Chondrocyte (in vitro differentiated cells): ENCODE data around the gene MRPL34. TPM values are rescaled to one million over a fixed set of nuclear protein-coding genes. Genes with fewer than 3 reads are reported as not detected.

Source experiments
- DNase-seq: peaks from one replicate; pipeline ENCODE4 v3.0.0; 2021; ENCODE audit warnings: mixed read lengths, low spot score
- H3K27ac Mint-ChIP-seq: one replicate; pipeline ENCODE4 v1.8.0; 2021; ENCODE audit warnings: mild to moderate bottlenecking, moderate library complexity, mixed read lengths; ENCODE audit not compliant: unreplicated experiment
- H3K27me3 Mint-ChIP-seq: 2 replicates; pipeline ENCODE4 v1.8.0; 2021; ENCODE audit warnings: low read depth, mixed read lengths
- H3K36me3 Mint-ChIP-seq: 2 replicates; pipeline ENCODE4 v1.8.0; 2021; ENCODE audit warnings: low read depth, mixed read lengths
- H3K4me1 Mint-ChIP-seq: 2 replicates; pipeline ENCODE4 v1.8.0; 2021; ENCODE audit warnings: low read depth, mild to moderate bottlenecking, mixed read lengths
- H3K4me3 Mint-ChIP-seq: one replicate; pipeline ENCODE4 v1.8.0; 2021; ENCODE audit warnings: mild to moderate bottlenecking, moderate library complexity, mixed read lengths; ENCODE audit not compliant: unreplicated experiment
- H3K9me3 Mint-ChIP-seq: 2 replicates; pipeline ENCODE4 v1.8.0; 2021; ENCODE audit warnings: low read depth, mixed read lengths
- CTCF ChIP-seq: fragments of 200-600 bp; sonication (generic); IDR thresholded peaks from 2 replicates; pipeline ENCODE4 v1.5.0; 2021; ENCODE audit warnings: antibody characterized with exemption, mild to moderate bottlenecking, moderate library complexity
- total RNA-seq: library from RNA; stranded (reverse); gene quantifications from 3 replicates; pipeline ENCODE4 v1.2.1, GENCODE V29; 2021

Gene MRPL34
- total RNA-seq, 1 donor from 2014 or later, result 56.6 TPM

GRCh38 chr19:17314007-17314593 lies 8.4 kb downstream of the MRPL34 start:
- DNase-seq, result no peak
- Mint-ChIP-seq H3K36me3 (peaks cover 12% of the 10 kb centered on the region), H3K27ac (peak overlapping the region; percentile 17), H3K4me3 (no peak overlapping the region), H3K4me1 (peaks cover 31% of the 10 kb centered on the region), H3K9me3 (no peaks in the 10 kb centered on the region), H3K27me3 (no peaks in the 10 kb centered on the region)
- TF ChIP-seq CTCF, result no peak

GRCh38 chr19:17318966-17319365 lies 13.3 kb downstream of the MRPL34 start:
- no peak overlapping the region for H3K4me3 Mint-ChIP-seq
- no peaks in the 10 kb centered on the region for H3K27me3 Mint-ChIP-seq
- peaks cover 17% of the 10 kb centered on the region for H3K36me3 Mint-ChIP-seq
- TF ChIP-seq CTCF, result no peak
- H3K9me3 Mint-ChIP-seq, result no peaks in the 10 kb centered on the region
- peaks cover 5% of the 10 kb centered on the region for H3K4me1 Mint-ChIP-seq
- H3K27ac Mint-ChIP-seq, result no peak overlapping the region
- DNase-seq, result no peak

GRCh38 chr19:17319473-17320238 lies 14.0 kb downstream of the MRPL34 start:
- Mint-ChIP-seq H3K4me1 (peaks cover 5% of the 10 kb centered on the region), H3K27me3 (no peaks in the 10 kb centered on the region), H3K27ac (no peak overlapping the region), H3K4me3 (no peak overlapping the region), H3K9me3 (no peaks in the 10 kb centered on the region), H3K36me3 (peaks cover 17% of the 10 kb centered on the region)
- no peak for DNase-seq
- no peak for TF ChIP-seq CTCF

- TF ChIP-seq CTCF, result no peak
- H3K27me3 Mint-ChIP-seq, result no peaks in the 10 kb centered on the region
- H3K9me3 Mint-ChIP-seq, result no peaks in the 10 kb centered on the region
- DNase-seq, result no peak
- no peak overlapping the region for H3K4me3 Mint-ChIP-seq
- peaks cover 5% of the 10 kb centered on the region for H3K4me1 Mint-ChIP-seq
- H3K27ac Mint-ChIP-seq, result no peak overlapping the region
- peaks cover 17% of the 10 kb centered on the region for H3K36me3 Mint-ChIP-seq
Measured at GRCh38 chr19:17320435-17320834, 14.8 kb downstream of the MRPL34 start.

- TF ChIP-seq CTCF, result no peak
- Mint-ChIP-seq H3K4me3 (no peak overlapping the region), H3K4me1 (peaks cover 10% of the 10 kb centered on the region), H3K27ac (peak overlapping the region; percentile 10), H3K27me3 (no peaks in the 10 kb centered on the region), H3K36me3 (peaks cover 9% of the 10 kb centered on the region), H3K9me3 (no peaks in the 10 kb centered on the region)
- DNase-seq, result no peak
Measured at GRCh38 chr19:17321655-17322489, 16.2 kb downstream of the MRPL34 start.
